ENCODE data around the gene ISL2.
A peak's percentile ranks its signal among the peaks of the same experiment; 100 is the strongest.
"Not testable (repeated sequence)": the region's sequence is repeated elsewhere in the genome, so short reads cannot be mapped to it uniquely, and the experiment has no call there.

ISL2 gene

GRCh38 chr15:76336254-76337058, at the start of gene ISL2:
Gene ISL2 (plus strand): TSS chr15:76336773. CDS start chr15:76336884, 111 bp downstream.
- DNase-seq (ENCODE audit: low read depth), result peak; percentile 37

- no peak for DNase-seq (ENCODE audit: low read depth)
These were observed 47.0 kb upstream of the ISL2 start for GRCh38 chr15:76289582-76289981.

GRCh38 chr15:76293361-76293760, 43.2 kb upstream of the ISL2 start:
- DNase-seq (ENCODE audit: low read depth), result no peak

GRCh38 chr15:76294463-76294862, 42.1 kb upstream of the ISL2 start:
- DNase-seq (ENCODE audit: low read depth), result not testable (repeated sequence)

- DNase-seq (ENCODE audit: low read depth), result no peak
These were observed 39.7 kb upstream of the ISL2 start for GRCh38 chr15:76296849-76297248.

GRCh38 chr15:76297951-76298350, 38.6 kb upstream of the ISL2 start:
- DNase-seq (ENCODE audit: low read depth), result not testable (repeated sequence)

GRCh38 chr15:76298986-76299385, 37.6 kb upstream of the ISL2 start:
- DNase-seq (ENCODE audit: low read depth), result no peak

GRCh38 chr15:76299786-76300185, 36.8 kb upstream of the ISL2 start:
- DNase-seq (ENCODE audit: low read depth), result no peak

GRCh38 chr15:76303909-76304308, 32.7 kb upstream of the ISL2 start:
- no peak for DNase-seq (ENCODE audit: low read depth)

- no peak for DNase-seq (ENCODE audit: low read depth)
These were observed 26.8 kb upstream of the ISL2 start for GRCh38 chr15:76309601-76310330.

- DNase-seq (ENCODE audit: low read depth), result no peak
These were observed 26.0 kb upstream of the ISL2 start for GRCh38 chr15:76310475-76311099.

GRCh38 chr15:76311100-76311953, 25.2 kb upstream of the ISL2 start, which contains the start of gene ETFA:
Gene ETFA (minus strand): TSS chr15:76311469. CDS start chr15:76311388, 81 bp downstream.
- peak; percentile 69 for DNase-seq (ENCODE audit: low read depth)

GRCh38 chr15:76312540-76313174, 23.9 kb upstream of the ISL2 start:
- DNase-seq (ENCODE audit: low read depth), result no peak

GRCh38 chr15:76313175-76313567, 23.4 kb upstream of the ISL2 start:
- DNase-seq (ENCODE audit: low read depth), result not testable (repeated sequence)

- DNase-seq (ENCODE audit: low read depth), result no peak
These were observed 22.8 kb upstream of the ISL2 start for GRCh38 chr15:76313731-76314130.

- no peak for DNase-seq (ENCODE audit: low read depth)
These were observed 16.6 kb upstream of the ISL2 start for GRCh38 chr15:76320012-76320411.

- no peak for DNase-seq (ENCODE audit: low read depth)
These were observed 15.4 kb upstream of the ISL2 start for GRCh38 chr15:76321171-76321570.

GRCh38 chr15:76321602-76322001, 15.0 kb upstream of the ISL2 start:
- DNase-seq (ENCODE audit: low read depth), result no peak

- no peak for DNase-seq (ENCODE audit: low read depth)
These were observed 12.5 kb upstream of the ISL2 start for GRCh38 chr15:76324066-76324465.

- DNase-seq (ENCODE audit: low read depth), result no peak
These were observed 10.9 kb upstream of the ISL2 start for GRCh38 chr15:76325704-76326103.

Measured in T-helper 22 cell (primary cell).